Suppressor macrophage (primary cell): ENCODE results near the gene XKR3.
"Not testable (repeated sequence)": the region's sequence is repeated elsewhere in the genome, so short reads cannot be mapped to it uniquely, and the experiment has no call there.

ENCODE experiments used
- DNase-seq, 4 experiments: peaks; one replicate each; pipeline ENCODE4 v3.0.0-alpha.2; 2020 to 2022

Gene XKR3

GRCh38 chr22:16804882-16805281 is 20.3 kb downstream of the XKR3 start:
- no peak for DNase-seq

DNA sequence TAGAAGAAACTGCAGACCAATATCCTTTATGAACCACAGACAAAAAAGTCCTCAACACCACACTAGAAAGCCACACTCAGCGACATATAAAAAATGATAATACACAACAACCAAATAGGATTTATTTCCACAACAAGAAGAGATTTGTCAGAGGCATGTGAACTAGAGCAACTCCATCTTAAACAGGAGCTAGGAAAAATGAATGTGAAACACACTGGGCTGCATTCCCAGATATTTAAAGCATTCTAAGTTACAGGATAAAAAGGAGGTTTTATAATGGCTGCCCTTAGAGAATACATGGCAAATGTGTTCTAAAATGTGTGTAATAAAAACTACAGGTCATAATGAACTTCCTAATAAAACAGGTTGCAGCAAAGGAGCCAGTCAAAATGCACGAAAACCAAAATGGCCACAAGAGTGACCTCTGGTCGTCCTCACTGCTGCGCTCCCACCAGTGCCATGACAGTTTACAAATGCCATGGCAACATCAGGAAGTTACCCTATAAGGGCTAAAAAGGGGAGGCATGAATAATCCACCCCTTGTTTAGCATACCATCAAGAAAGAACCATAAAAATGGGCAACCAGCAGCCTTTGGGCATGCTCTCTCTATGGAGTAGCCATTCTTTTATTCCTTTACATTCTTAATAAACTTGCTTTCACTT is 21.8 kb downstream of the XKR3 start:
- DNase-seq, result no peak

DNA sequence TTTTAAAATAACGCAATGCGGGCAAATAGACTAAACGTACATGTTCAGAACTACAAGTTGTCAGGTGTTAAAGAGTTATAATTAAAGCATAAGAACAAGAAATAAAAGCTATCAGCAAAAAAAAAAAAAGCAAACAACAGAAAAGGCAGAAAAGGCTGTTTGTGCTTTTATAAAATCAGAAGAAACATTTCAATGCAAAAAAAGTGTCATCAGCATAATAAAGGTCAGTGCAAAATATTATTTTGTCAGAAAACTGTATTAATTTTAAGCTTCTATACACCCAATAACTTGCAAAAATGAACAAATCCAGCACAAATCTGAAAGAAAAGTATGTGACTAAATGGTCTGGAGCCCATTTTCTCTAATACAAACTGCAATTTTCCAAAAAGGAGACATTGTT is 23.6 kb downstream of the XKR3 start:
- DNase-seq, result no peak

- no peak for DNase-seq
These were observed 24.1 kb downstream of the XKR3 start for GRCh38 chr22:16801088-16801487.

DNA sequence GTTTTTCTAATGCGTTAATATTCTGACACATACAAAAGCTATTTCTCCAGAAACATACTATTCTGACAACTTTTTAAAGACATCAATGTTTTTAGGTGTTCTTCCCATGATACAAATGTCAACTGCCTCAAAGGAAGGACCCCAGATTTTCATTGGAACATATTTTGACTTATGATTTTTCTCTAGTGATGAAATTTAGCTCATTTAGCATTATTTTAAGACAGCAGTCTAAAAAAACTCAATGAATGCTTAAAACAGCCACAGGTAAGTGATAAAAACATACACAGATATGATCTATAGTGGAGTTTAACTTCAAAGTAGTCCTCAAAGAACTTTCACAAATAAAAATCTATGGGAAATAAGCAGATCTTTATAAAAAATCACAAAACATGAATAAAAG is 24.9 kb downstream of the XKR3 start:
- no peak for DNase-seq

DNA sequence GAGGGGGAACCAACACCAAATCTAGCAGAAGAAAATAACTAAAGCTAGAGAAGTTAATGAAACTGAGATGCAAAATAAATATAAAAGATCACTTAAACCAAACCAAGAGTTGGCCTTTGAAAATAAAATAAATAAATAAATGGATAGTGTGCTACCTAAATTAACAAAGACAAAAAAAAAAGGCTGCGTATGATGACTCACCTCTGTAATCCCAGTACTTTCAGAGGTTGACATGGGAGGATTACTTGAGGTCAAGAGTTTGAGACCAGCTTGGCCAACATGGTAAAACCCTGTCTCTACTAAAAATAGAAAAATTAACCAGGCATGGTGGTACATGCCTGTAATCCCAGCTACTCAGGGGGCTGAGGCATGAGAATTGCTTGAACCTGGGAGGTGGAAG is 29.7 kb downstream of the XKR3 start:
- not testable (repeated sequence) for DNase-seq

DNA sequence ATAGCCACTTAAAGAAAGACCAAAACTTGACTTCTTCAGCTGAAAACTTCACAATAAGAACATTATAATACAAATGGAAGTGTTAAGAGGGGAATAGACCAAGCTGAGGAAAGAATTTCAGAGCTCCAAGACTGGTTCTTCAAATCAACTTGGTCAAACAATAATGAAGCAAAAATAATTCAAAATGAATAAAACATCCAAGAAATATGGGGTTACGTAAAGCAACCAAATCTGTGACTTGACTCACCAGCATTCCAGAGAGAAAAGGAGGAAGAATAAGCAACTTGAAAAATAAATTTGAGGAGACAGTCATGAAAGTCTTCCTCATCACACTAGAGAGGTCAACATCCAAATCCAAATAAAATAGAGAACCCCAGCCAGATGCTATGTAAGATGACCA is 31.4 kb downstream of the XKR3 start:
- DNase-seq, result no peak

DNA sequence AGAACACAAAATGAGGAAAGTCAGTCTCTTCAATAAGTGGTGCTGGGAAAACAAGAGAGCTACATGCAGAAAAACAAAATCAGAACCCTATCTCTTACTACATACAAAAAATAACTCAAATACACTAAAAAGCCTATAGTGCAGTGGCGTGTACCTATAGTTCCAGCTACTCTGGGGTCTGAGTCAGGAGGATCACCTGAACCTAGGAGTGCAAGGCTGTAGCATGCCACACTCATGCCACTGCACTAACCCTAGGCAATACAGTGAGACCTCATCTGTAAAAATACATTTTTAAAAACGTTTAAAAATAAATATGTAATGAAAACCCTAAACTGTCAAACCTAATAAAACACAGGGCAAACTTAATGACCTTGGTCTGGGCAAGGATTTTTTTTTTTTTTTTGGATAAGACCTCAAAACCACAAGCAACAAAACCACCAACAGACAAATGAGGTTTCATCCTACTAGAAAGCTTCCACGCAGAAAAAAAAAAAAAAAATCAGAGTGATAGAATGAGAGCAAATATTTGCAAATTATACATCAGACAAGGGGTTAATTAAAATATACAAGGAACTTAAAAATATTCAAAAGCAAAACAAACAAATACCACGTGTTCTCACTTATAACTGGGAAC is 35.2 kb downstream of the XKR3 start:
- DNase-seq, result no peak

DNA sequence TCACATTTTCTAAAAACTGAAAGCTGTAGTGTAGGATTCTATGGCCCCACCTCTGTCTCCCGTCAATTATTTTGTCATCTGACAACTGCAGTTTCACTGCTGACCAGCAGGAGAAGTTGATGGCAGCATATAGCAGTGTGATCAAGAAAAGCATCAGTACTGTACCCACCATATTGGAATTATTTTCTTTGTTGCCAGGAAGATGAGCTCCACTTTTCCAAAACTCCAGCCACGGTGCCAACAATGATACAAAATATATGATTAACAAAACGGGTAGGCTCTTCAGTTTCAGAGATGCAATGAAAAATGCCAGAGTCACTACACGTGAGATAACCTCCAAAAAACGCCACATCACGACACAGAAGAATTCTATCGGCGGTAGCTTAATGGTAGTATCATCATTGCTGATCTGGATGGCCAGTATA is 41.3 kb downstream of the XKR3 start:
- DNase-seq, result peak; percentile 1 to 36 (median 16)

DNA sequence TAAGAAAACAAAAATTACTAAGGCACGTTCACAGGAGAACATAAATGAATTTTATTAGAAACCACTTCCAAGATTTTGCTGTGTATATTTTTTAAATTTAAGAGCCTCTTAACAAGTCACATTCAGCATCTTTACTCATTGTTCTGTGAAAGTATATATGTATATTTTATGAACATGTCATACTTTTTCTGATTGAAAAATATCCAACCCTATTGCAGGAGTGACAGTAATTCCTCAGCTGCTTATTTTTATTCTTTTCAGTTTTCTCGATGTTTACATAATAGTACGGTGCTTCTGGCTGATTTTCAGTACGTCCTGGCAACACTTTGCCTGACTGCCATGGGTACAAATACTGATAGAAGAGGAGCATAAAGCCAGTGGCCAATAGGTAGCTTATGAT is 41.8 kb downstream of the XKR3 start:
- DNase-seq, result no peak

DNA sequence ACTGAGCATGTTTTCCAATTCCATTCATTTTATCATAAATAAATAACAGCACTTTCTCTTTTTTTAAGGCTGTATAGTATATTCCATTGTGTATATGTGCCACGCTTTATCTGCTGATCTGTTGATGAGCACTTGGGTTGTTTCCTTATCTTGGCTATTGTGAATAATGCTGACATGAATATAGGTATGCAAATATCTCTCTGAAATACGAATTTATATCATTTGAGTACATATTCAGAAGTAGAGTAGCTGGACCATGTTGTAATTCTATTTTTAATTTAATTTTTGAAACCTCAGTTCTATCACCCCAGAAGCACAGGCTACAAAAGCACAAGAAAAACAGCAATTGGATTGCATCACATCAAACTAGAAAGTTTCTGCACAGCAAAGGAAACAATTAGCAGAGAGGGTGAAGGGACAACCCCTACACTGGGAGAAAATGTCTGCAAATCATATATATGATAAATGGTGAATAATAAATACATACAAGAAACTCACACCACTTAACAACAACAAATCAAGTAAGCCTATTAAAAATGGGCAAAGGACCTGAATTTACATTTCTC is 43.4 kb downstream of the XKR3 start:
- no peak for DNase-seq

DNA sequence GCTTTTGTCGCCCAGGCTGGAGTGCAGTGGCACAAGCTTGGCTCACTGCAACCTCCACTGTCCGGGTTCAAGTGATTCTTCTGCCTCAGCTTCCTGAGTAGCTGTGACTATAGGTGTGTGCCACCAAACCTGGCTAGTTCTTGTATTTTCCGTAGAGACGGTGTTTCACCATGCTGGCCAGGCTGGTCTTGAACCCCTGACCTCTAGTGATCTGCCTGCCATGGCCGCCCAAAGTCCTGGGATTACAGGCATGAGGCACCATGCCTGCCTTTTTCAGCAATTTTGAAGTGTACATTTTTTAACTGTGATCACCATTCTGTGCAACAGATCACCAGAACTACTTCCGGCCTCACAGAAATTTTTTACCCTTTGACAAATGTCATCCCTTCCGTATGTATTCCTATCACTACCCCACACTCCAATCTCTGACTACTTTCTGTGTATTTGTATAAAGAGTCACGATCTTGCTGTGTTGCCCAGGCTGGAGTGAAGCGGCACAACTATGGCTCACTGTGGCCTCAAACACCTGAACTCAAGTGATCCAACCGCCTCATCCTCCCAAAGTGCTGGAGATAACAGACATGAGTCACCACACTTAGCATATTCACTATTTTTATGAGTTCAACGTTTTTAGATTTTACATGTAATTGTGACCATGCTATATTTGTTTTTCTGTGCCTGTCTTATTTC is 44.0 kb downstream of the XKR3 start:
- DNase-seq, result no peak

GRCh38 chr22:16777284-16777924 is 47.8 kb downstream of the XKR3 start:
- DNase-seq, result no peak

DNA sequence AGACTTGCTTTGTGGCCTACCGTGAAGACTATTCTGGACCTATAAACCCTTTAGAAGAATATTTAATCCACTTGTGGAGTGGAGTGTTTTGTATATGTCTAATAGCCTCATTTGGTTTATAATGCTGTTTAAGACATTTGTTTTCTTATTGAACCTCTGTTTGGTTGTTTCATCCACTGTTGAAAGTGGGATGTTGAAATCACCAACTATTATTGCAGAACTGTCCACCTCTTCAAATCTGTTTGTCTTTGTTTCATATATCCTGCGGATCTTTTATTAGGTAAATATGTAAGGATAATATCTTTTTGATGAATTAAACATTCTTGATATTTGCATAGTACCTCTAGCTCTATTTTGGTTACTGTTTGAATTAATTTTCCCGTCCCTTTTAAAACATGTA is 49.1 kb downstream of the XKR3 start:
- peak in 3 of 4 experiments; percentile 1 to 76 (median 47) for DNase-seq

DNA sequence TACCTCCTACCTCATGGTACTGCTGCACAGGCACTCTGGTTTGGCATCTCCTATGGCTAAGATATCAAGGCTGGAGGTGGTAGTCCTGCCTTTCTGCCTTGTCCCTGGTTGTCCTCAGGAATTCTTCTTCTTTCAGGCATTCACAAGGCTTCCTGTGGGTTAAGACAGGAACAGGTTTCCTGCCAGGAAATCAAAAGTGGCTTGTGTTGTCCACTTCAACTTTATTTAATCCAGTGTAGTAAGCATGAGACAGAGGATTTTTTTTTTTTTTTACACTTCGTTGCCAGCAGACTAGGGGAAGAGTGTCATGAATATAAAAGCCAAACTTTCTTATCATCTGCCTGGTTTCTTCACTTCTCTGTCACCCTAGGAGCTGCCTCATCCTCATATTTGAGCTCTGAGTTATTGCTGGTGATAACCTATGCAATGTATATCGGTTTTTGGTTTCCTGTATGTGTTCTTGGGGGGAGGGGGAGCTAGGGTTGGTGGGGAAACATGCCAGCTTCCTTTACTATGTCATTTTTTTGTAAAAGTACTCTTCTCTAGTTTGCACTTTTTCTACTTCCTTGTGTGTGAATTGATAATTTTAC is 50.2 kb downstream of the XKR3 start:
- peak in 2 of 4 experiments; percentile 21 to 24 for DNase-seq

DNA sequence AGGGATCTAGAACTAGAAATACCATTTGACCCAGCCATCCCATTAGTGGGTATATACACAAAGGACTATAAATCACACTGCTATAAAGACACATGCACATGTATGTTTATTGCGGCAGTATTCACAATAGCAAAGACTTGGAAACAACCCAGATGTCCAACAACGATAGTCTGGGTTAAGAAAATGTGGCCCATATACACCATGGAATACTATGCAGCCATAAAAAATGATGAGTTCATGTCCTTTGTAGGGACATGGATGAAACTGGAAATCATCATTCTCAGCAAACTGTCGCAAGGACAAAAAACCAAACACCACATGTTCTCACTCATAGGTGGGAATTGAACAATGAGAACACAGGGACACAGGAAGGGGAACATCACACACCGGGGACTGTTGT is 53.6 kb downstream of the XKR3 start:
- DNase-seq, result not testable (repeated sequence)

GRCh38 chr22:16767927-16768326 is 57.3 kb downstream of the XKR3 start:
- not testable (repeated sequence) for DNase-seq

DNA sequence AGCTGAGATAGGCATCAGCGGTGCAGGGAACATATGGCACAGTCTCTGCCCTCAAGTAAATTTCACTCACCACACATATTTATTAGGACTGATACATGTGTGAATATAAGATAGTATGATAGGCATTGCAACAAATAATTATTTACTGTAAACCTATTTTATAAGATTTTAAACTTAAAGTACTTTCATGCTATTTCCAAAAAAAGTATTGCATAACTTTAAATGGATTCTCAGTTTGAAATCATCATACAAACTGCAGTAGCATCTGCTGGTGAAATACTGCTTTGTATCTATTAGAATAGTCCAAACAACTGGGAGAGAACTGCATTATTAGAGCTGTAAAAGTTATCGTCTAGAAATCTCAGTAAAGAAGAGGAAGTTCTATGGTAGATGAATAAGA is 63.0 kb downstream of the XKR3 start:
- not testable (repeated sequence) for DNase-seq

- DNase-seq, result not testable (repeated sequence)
These were observed 64.8 kb downstream of the XKR3 start for GRCh38 chr22:16760416-16760815.

GRCh38 chr22:16749282-16749681 is 75.9 kb downstream of the XKR3 start:
- DNase-seq, result not testable (repeated sequence)

GRCh38 chr22:16748160-16748929 is 76.9 kb downstream of the XKR3 start:
- not testable (repeated sequence) for DNase-seq
